ENCODE measurements around the gene RPL34.

The RPL34 gene

DNA sequence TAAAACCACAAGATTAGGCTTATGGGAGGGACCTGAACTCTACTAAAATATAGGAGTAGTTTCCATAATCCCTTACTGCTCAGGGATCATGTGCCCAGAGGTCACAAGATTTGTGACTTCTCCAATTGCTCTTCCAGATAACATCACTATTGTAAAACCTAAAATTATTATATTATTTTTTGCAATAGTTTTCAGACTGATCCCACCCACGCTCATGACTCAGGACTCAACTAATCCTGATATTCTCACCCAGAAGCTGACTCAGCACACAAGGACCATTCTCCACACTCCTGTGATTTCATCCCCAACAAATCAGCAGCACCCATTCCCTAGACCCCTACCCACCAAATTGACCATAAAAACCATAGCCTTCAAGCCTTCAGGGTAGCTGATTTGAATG lies 24.0 kb upstream of the RPL34 start:
- TF ChIP-seq, protein P1, sequence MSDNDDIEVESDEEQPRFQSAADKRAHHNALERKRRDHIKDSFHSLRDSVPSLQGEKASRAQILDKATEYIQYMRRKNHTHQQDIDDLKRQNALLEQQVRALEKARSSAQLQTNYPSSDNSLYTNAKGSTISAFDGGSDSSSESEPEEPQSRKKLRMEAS (IDR thresholded peaks at IDR 0.05): no peak
- no peak for TF ChIP-seq RAD21 (IDR thresholded peaks at IDR 0.05; ENCODE audit: low read depth)
- TF ChIP-seq YY1 (IDR thresholded peaks at IDR 0.05; ENCODE audit: low read depth): no peak
- no peak for TF ChIP-seq TAF1 (IDR thresholded peaks at IDR 0.05; ENCODE audit: low read depth)
- no peak for TF ChIP-seq CEBPB (IDR thresholded peaks at IDR 0.05)
- TF ChIP-seq CREB1 (IDR thresholded peaks at IDR 0.05; ENCODE audit: low read depth): no peak
- no peak for TF ChIP-seq EGR1 (IDR thresholded peaks at IDR 0.05)
- no peak for TF ChIP-seq ZBTB7A (IDR thresholded peaks at IDR 0.05; ENCODE audit: low read depth)
- no peak for TF ChIP-seq FOXM1 (IDR thresholded peaks at IDR 0.05; ENCODE audit: borderline replicate concordance, low read depth)
- TF ChIP-seq, protein P2, sequence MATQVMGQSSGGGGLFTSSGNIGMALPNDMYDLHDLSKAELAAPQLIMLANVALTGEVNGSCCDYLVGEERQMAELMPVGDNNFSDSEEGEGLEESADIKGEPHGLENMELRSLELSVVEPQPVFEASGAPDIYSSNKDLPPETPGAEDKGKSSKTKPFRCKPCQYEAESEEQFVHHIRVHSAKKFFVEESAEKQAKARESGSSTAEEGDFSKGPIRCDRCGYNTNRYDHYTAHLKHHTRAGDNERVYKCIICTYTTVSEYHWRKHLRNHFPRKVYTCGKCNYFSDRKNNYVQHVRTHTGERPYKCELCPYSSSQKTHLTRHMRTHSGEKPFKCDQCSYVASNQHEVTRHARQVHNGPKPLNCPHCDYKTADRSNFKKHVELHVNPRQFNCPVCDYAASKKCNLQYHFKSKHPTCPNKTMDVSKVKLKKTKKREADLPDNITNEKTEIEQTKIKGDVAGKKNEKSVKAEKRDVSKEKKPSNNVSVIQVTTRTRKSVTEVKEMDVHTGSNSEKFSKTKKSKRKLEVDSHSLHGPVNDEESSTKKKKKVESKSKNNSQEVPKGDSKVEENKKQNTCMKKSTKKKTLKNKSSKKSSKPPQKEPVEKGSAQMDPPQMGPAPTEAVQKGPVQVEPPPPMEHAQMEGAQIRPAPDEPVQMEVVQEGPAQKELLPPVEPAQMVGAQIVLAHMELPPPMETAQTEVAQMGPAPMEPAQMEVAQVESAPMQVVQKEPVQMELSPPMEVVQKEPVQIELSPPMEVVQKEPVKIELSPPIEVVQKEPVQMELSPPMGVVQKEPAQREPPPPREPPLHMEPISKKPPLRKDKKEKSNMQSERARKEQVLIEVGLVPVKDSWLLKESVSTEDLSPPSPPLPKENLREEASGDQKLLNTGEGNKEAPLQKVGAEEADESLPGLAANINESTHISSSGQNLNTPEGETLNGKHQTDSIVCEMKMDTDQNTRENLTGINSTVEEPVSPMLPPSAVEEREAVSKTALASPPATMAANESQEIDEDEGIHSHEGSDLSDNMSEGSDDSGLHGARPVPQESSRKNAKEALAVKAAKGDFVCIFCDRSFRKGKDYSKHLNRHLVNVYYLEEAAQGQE (IDR thresholded peaks at IDR 0.05; ENCODE audit: low read depth): no peak
- no peak for TF ChIP-seq EP300 (IDR thresholded peaks at IDR 0.05; ENCODE audit: borderline replicate concordance)
- TF ChIP-seq TCF12 (IDR thresholded peaks at IDR 0.05; ENCODE audit: low read depth): no peak
- no peak for TF ChIP-seq NFIC (IDR thresholded peaks at IDR 0.05)
- TF ChIP-seq TEAD4 (IDR thresholded peaks at IDR 0.05): no peak
- TF ChIP-seq, protein P3, sequence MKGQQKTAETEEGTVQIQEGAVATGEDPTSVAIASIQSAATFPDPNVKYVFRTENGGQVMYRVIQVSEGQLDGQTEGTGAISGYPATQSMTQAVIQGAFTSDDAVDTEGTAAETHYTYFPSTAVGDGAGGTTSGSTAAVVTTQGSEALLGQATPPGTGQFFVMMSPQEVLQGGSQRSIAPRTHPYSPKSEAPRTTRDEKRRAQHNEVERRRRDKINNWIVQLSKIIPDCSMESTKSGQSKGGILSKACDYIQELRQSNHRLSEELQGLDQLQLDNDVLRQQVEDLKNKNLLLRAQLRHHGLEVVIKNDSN (IDR thresholded peaks at IDR 0.05): no peak

DNA sequence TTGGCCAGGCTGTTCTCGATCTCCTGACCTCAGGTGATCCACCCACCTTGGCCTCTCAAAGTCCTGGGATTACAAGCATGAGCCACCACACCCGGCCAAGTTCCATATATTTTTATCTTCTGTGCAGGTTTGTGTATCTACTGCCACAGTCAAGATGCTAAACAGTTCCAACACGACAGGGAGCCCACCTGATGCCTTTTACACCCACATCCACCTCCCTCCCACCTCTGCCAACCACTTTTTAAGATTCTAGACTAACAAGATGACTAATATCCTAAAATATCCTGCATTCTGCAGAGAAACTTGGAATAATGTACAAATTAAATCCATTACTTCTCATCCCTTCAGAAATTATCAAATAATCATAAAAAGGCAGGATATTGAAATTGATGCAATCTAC lies 19.3 kb upstream of the RPL34 start:
- TF ChIP-seq ZBTB7A (IDR thresholded peaks at IDR 0.05; ENCODE audit: low read depth): no peak
- no peak for TF ChIP-seq FOXM1 (IDR thresholded peaks at IDR 0.05; ENCODE audit: borderline replicate concordance, low read depth)
- TF ChIP-seq, protein P2 (IDR thresholded peaks at IDR 0.05; ENCODE audit: low read depth): no peak
- TF ChIP-seq TCF12 (IDR thresholded peaks at IDR 0.05; ENCODE audit: low read depth): no peak
- no peak for TF ChIP-seq RAD21 (IDR thresholded peaks at IDR 0.05; ENCODE audit: low read depth)
- no peak for TF ChIP-seq CEBPB (IDR thresholded peaks at IDR 0.05)
- TF ChIP-seq EGR1 (IDR thresholded peaks at IDR 0.05): no peak
- TF ChIP-seq YY1 (IDR thresholded peaks at IDR 0.05; ENCODE audit: low read depth): no peak
- TF ChIP-seq TAF1 (IDR thresholded peaks at IDR 0.05; ENCODE audit: low read depth): no peak
- TF ChIP-seq CREB1 (IDR thresholded peaks at IDR 0.05; ENCODE audit: low read depth): no peak
- no peak for TF ChIP-seq EP300 (IDR thresholded peaks at IDR 0.05; ENCODE audit: borderline replicate concordance)
- no peak for TF ChIP-seq NFIC (IDR thresholded peaks at IDR 0.05)
- TF ChIP-seq, protein P1 (IDR thresholded peaks at IDR 0.05): no peak
- TF ChIP-seq TEAD4 (IDR thresholded peaks at IDR 0.05): no peak
- TF ChIP-seq, protein P3 (IDR thresholded peaks at IDR 0.05): no peak

DNA sequence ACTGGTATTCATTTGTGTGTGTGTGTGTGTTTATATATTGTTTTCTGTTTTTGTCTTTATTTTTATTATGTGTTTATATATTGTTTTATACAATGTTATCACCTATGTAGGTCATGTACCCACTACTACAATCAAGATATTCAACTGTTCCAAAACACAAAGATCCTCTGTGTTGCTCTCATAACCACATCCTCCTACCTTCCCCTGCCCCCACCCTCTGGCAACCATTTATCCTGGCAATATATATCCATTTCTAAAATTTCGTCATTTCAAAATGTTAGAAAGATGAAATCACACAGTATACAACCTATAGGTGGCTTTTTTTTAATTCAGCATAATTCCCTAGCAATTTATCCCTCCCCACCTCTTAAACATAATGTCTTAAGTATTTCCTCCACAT lies 18.8 kb upstream of the RPL34 start:
- TF ChIP-seq, protein P2 (IDR thresholded peaks at IDR 0.05; ENCODE audit: low read depth): no peak
- no peak for TF ChIP-seq EP300 (IDR thresholded peaks at IDR 0.05; ENCODE audit: borderline replicate concordance)
- no peak for TF ChIP-seq YY1 (IDR thresholded peaks at IDR 0.05; ENCODE audit: low read depth)
- no peak for TF ChIP-seq ZBTB7A (IDR thresholded peaks at IDR 0.05; ENCODE audit: low read depth)

DNA sequence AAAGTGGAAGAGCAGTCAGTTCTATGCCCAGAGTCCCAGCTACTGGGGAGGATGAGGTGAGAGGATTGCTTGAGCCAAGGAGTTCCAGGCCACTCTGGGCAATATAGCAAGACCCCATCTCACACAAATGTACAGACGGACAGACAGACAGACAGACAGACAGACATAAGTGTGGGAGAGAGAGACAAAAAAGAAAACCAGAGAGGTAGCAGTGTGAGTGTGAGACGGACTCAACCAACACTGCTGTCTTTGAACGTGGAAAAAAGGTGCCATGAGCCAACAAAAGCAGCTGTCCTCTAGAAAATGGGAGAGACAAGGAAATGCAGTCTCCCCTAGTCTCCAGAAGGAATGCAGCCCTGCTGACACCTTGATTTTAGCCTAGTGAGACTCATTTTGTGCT lies 18.2 kb upstream of the RPL34 start:
- TF ChIP-seq RAD21 (IDR thresholded peaks at IDR 0.05; ENCODE audit: low read depth): no peak
- TF ChIP-seq, protein P1 (IDR thresholded peaks at IDR 0.05): no peak
- no peak for TF ChIP-seq NFIC (IDR thresholded peaks at IDR 0.05)
- no peak for TF ChIP-seq FOXM1 (IDR thresholded peaks at IDR 0.05; ENCODE audit: borderline replicate concordance, low read depth)
- no peak for TF ChIP-seq CREB1 (IDR thresholded peaks at IDR 0.05; ENCODE audit: low read depth)
- no peak for TF ChIP-seq TCF12 (IDR thresholded peaks at IDR 0.05; ENCODE audit: low read depth)
- TF ChIP-seq YY1 (IDR thresholded peaks at IDR 0.05; ENCODE audit: low read depth): no peak
- TF ChIP-seq, protein P3 (IDR thresholded peaks at IDR 0.05): no peak
- TF ChIP-seq TEAD4 (IDR thresholded peaks at IDR 0.05): no peak
- TF ChIP-seq EGR1 (IDR thresholded peaks at IDR 0.05): no peak

Data from Ishikawa (cell line).